Vagina (tissue), 2 donors: Measurements from ENCODE around the gene DNMT3A. TPM values are rescaled to one million over a fixed set of nuclear protein-coding genes. Genes with fewer than 3 reads are reported as not detected.

Experiments used
- DNase-seq, 2 donors: peaks; one replicate each; pipeline ENCODE4 v3.0.0-alpha.2; 2017; ENCODE audit errors: extremely low spot score in 2 of 2
- H3K27ac ChIP-seq: fragments of 200-600 bp; sonication (generic); one replicate; pipeline ENCODE4 v1.5.1; 2019
- H3K27me3 ChIP-seq: fragments of 200-600 bp; sonication (generic); one replicate; pipeline ENCODE4 v1.5.1; 2019
- H3K36me3 ChIP-seq, 2 donors: fragments of 200-600 bp; sonication (generic); one replicate each; pipeline ENCODE4 v1.5.1; 2017 to 2019
- H3K4me1 ChIP-seq: fragments of 200-600 bp; sonication (generic); one replicate; pipeline ENCODE4 v1.5.1; 2019
- H3K4me3 ChIP-seq, 2 donors: fragments of 200-600 bp; sonication (generic); 1 replicate in 1 of 2; 2 replicates in 1 of 2; pipeline ENCODE4 v1.5.1; 2016 to 2019
- H3K9me3 ChIP-seq: fragments of 200-600 bp; sonication (generic); one replicate; pipeline ENCODE4 v1.5.1; 2019
- CTCF ChIP-seq, 3 experiments: fragments of 450-650 bp in 2 of 3; fragments of 200-600 bp in 1 of 3; sonication (generic) in 1 of 3; IDR thresholded peaks; one replicate each; pipeline ENCODE4 v1.5.1; 2017 to 2019; ENCODE audit warnings: antibody characterized with exemption in 3 of 3, mild to moderate bottlenecking in 2 of 3, moderate library complexity in 2 of 3
- POLR2A ChIP-seq, 2 donors: fragments of 450-650 bp; IDR thresholded peaks; one replicate each; pipeline ENCODE4 v1.6.1; 2017; ENCODE audit warnings: antibody characterized with exemption in 2 of 2, mild to moderate bottlenecking in 2 of 2, moderate library complexity in 2 of 2
- POLR2AphosphoS5 ChIP-seq, 2 donors: sonication (generic); formaldehyde crosslinking; IDR thresholded peaks; one replicate each; pipeline ENCODE4 v1.9.0; 2017; ENCODE audit warnings: antibody characterized with exemption in 2 of 2, mild to moderate bottlenecking in 2 of 2, low read depth in 1 of 2; ENCODE audit not compliant: insufficient read depth in 1 of 2
- intact Hi-C: fragments of 100-400 bp; cut with DNase I; formaldehyde crosslinking; loops from one replicate; pipeline ENCODE4 v1.15.1; 2023
- total RNA-seq: library from RNA; depleted of rRNA; stranded (reverse); fragments of >200 nt; gene quantifications from one replicate; pipeline ENCODE4 v1.2.3, GENCODE V29; 2016

The DNMT3A gene
- total RNA-seq, 1 donor from 2014 or later = 28.0 TPM

GRCh38 chr2:25334482-25334881, 7.2 kb downstream of the DNMT3A start:
- no peak for DNase-seq
- Histone ChIP-seq H3K9me3 (no peaks in the 10 kb centered on the region), H3K27ac (no peak overlapping the region), H3K36me3 (no peaks in the 10 kb centered on the region), H3K27me3 (no peaks in the 10 kb centered on the region), H3K4me3 (no peak overlapping the region), H3K4me1 (peaks cover 67% of the 10 kb centered on the region)
- TF ChIP-seq POLR2AphosphoS5 (IDR thresholded peaks at IDR 0.05; ENCODE audit: insufficient read depth in 1 of 2, low read depth in 1 of 2) = no peak
- intact Hi-C loops = no loop called here

DNA sequence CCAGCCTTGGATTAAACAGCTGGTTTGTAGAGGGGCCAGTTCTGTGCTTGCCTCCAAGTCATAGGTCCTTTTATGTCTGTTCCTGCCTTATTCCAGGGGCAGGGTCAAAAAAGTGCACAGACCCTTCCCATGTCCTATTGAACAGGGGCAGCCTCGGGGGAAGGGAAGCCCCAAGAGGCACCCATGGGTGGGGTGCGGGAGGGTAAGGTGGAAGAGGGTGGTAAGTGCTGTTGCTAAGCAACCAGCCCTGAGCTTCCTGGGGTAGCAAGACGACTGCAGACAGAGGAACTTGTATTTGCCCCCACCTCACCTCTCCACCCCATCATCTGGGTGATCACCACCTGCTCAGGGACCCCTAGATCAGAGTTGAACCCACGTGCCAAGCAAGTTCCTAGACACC, 7.7 kb downstream of the DNMT3A start:
- Histone ChIP-seq H3K27ac (no peak overlapping the region), H3K4me3 (no peak overlapping the region), H3K27me3 (no peaks in the 10 kb centered on the region), H3K9me3 (no peaks in the 10 kb centered on the region), H3K36me3 (no peaks in the 10 kb centered on the region), H3K4me1 (peaks cover 62% of the 10 kb centered on the region)
- no peak for DNase-seq
- TF ChIP-seq POLR2A (IDR thresholded peaks at IDR 0.05) = no peak
- no peak for TF ChIP-seq POLR2AphosphoS5 (IDR thresholded peaks at IDR 0.05; ENCODE audit: insufficient read depth in 1 of 2, low read depth in 1 of 2)
- no peak for TF ChIP-seq CTCF (IDR thresholded peaks at IDR 0.05)
- intact Hi-C loops = no loop called here

DNA sequence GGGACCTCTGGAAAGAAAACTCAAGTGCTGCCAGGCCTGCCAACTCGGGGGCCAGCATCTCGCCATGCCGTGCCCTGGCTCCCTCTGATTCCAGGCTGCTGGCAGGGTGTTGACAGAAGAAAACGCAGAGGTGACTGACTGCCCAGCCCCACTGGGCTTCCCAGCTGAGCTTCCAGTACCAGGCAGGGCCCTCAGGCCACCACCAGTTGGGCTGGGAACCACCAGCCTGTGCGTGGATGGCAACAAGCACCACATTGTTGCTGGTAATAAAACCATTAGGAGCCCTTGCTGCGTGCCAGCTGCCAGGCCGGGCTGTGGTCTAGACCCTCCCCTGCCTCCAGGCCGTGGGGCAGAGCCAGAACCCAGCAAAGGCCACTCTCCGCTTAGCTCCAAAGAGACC, 9.2 kb downstream of the DNMT3A start:
- H3K4me1 ChIP-seq = peaks cover 47% of the 10 kb centered on the region
- TF ChIP-seq POLR2A (IDR thresholded peaks at IDR 0.05) (no peak), POLR2AphosphoS5 (IDR thresholded peaks at IDR 0.05; ENCODE audit: insufficient read depth in 1 of 2, low read depth in 1 of 2) (no peak), CTCF (IDR thresholded peaks at IDR 0.05) (no peak)
- H3K36me3 ChIP-seq = no peaks in the 10 kb centered on the region
- H3K4me3 ChIP-seq = no peak overlapping the region
- H3K9me3 ChIP-seq = no peaks in the 10 kb centered on the region
- DNase-seq = no peak
- H3K27ac ChIP-seq = no peak overlapping the region
- no peaks in the 10 kb centered on the region for H3K27me3 ChIP-seq
- intact Hi-C loops = no loop called here

DNA sequence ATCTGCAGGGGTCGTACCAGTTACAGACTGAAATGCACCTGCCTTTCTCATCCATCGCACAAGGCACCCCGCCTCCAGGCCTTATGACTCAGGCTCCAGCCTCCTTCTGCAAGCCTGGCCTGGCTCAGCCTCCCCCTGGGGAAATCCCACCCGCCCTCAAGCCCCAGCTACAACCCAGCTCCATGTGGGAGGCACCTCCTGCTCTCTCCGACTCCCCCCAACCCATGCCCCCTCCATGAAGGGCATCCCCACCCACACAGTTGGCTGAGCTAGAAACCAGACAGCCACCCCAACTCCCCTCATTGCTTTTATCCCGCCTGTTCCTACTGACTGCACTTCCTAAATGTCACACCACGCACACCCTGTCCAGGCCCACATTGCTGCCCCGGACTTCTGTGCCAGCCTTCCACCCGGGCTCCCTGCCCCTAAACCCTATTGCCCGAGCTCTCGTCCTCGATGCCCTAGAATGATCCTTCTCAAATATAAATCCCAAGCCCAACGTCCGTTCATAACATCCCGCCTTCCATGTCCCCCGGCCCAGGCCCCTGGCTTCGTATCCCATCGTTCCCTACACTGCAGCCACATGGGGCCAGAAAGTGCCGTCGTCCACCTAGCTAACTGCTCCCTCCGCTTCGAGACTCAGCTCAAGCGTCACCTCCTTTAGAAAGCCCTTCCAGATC, 9.9 kb downstream of the DNMT3A start:
- Histone ChIP-seq H3K27ac (no peak overlapping the region), H3K27me3 (no peaks in the 10 kb centered on the region), H3K4me3 (no peak overlapping the region), H3K9me3 (no peaks in the 10 kb centered on the region), H3K4me1 (peaks cover 45% of the 10 kb centered on the region), H3K36me3 (no peaks in the 10 kb centered on the region)
- TF ChIP-seq POLR2A (IDR thresholded peaks at IDR 0.05) = no peak
- TF ChIP-seq POLR2AphosphoS5 (IDR thresholded peaks at IDR 0.05; ENCODE audit: insufficient read depth in 1 of 2, low read depth in 1 of 2) = no peak
- no peak for DNase-seq
- intact Hi-C loops = no loop called here

DNA sequence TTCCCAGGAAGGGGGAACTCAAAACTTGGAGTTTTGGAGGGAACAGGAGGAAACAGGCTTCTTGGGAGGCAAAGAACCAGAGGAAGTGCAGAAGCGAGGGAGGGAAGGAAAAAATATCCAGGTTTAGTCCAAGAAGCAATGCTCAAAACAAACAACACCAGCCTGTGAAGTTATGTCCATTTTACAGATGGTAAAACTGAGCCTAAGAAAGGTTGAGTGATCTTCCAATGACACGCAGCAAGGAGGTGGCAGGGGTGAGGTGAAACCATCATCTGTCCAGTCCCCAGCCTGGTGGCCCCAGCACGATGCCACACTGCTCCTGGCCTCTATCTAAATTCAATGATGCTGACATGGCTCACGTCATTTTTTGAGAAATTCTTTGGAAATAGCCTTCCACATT, 10.8 kb downstream of the DNMT3A start:
- DNase-seq = no peak
- no peak for TF ChIP-seq POLR2A (IDR thresholded peaks at IDR 0.05)
- no peak for TF ChIP-seq CTCF (IDR thresholded peaks at IDR 0.05)
- no peak for TF ChIP-seq POLR2AphosphoS5 (IDR thresholded peaks at IDR 0.05; ENCODE audit: insufficient read depth in 1 of 2, low read depth in 1 of 2)
- intact Hi-C loops = no loop called here
- no peak overlapping the region for H3K4me3 ChIP-seq
- H3K27me3 ChIP-seq = no peaks in the 10 kb centered on the region
- H3K27ac ChIP-seq = no peak overlapping the region
- no peaks in the 10 kb centered on the region for H3K36me3 ChIP-seq
- no peaks in the 10 kb centered on the region for H3K9me3 ChIP-seq
- peaks cover 36% of the 10 kb centered on the region for H3K4me1 ChIP-seq

DNA sequence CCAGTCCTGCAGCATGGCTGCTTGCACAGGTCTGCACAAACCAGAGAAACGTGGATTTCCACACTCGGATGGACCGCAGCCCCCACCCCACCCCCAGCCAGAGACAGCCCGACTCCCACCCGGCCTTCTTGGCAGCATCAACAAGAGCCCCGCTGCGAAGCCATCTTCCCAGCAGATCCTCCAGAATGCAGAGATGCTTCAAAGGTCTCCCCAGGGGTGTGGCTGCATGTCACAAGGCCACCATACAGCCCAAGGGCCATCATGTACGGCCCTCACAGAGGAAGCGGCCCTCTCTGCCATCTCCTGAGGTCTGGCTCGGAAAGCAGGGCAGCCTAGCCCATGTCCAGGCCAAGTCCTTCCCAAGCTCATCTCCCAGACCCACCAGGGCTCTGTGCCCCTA, 11.5 kb downstream of the DNMT3A start:
- no peak for TF ChIP-seq CTCF (IDR thresholded peaks at IDR 0.05)
- no peak for TF ChIP-seq POLR2A (IDR thresholded peaks at IDR 0.05)
- TF ChIP-seq POLR2AphosphoS5 (IDR thresholded peaks at IDR 0.05; ENCODE audit: insufficient read depth in 1 of 2, low read depth in 1 of 2) = no peak
- Histone ChIP-seq H3K27ac (no peak overlapping the region), H3K4me1 (peaks cover 39% of the 10 kb centered on the region), H3K4me3 (no peak overlapping the region), H3K9me3 (no peaks in the 10 kb centered on the region), H3K27me3 (no peaks in the 10 kb centered on the region), H3K36me3 (no peaks in the 10 kb centered on the region)
- DNase-seq = no peak
- intact Hi-C loops = no loop called here
